Endometrium (tissue), 2 donors: ENCODE measurements around the gene WNT9B.
"Not testable (repeated sequence)": the region's sequence is repeated elsewhere in the genome, so short reads cannot be mapped to it uniquely, and the experiment has no call there.

Experiments used
- FAIRE-seq: peaks from 2 replicates; lab custom pipeline; 2012; peaks lifted over from hg19 to GRCh38; lab: Jason Lieb, UNC
- donor health status: control.
- donor health status: control.

Gene WNT9B

DNA sequence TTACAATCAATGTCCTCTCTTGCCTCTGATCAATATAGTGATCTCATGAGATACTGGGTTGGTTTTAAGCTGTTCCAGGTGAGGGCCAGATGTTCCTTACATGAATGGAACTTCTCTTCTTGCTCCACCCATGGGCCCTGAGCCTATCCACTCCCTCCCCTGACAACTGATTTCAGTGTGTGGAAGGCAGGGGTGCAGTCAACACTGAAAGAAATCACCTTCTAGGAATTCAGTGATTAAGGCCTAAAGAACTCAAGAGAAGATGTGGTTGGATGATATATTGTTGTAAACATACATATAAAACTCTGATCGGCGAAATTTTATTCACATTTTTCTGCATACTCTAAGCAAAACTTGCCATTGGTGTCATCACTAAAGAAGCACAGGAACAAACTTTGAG is 64.8 kb downstream of the WNT9B start:
- FAIRE-seq: no peak

GRCh38 chr17:46916623-46917022 is 65.2 kb downstream of the WNT9B start:
- no peak for FAIRE-seq

- no peak for FAIRE-seq
Observed at GRCh38 chr17:46917041-46917440, 65.7 kb downstream of the WNT9B start.

DNA sequence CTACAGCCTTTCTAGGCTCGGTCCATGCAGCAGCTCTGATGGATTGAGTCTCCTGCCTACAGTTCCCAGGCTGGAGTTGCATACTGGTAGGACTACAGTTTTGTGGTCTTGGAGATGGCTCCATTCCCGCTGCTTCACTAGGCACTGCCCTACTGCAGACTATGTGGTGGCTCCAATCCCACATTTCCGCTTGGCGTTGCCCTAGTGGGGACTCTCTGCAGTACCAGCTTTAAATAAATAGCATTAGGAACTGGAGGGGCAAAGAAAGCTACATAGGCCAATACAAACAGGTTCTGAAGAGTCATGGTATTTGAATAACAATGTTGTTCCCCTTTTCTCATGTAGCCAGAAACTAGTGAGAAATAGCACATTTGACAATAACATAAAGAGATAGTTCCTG is 66.1 kb downstream of the WNT9B start:
- no peak for FAIRE-seq

GRCh38 chr17:46921962-46922361 is 70.6 kb downstream of the WNT9B start:
- not testable (repeated sequence) for FAIRE-seq

- no peak for FAIRE-seq
Observed at GRCh38 chr17:46922487-46922803, 71.1 kb downstream of the WNT9B start.

DNA sequence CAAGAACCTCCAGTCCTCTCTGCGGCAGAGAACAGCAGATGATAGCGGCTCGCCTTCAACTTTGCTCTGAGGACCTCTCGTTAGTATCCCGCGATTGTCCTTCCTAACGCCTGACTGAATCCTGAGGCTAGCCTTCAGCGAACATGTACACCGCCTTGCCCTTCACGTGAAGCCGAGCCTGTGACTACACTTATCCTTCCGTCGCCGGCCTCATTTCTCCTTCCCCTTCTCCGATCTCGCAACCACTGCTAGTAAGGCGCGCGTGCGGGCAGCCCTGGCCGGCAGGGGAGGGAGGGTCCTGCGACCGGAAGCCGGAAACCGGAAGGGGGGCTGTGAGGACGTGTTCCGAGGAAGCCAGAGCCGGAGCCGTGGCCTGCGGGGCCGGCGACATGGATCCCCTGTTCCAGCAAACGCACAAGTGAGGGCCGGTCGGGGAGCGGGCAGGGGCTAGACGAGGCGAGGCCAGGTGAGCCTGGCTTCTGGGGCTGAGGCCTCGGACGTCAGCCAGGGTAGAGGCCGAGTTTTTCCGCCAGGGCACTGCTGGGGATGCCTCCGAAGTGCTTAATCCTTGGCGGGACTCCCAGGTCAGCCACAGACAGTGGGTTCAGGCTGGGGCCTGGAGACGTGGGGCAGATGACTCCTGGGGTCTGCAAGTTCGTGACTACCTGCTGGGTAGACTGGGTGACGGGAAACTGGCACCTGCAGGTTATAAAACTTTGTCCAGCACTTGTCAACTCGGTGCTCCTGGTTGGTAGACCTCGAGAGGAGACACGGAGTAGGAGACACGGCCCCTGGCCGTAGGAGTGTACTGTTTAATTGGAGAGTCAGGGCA is 71.6 kb downstream of the WNT9B start, which contains the start of gene GOSR2:
Gene GOSR2, plus strand, starts transcription at position 357 of the 832 bp plus-strand sequence. Its CDS starts 33 bp downstream, at position 390.
- FAIRE-seq: no peak

DNA sequence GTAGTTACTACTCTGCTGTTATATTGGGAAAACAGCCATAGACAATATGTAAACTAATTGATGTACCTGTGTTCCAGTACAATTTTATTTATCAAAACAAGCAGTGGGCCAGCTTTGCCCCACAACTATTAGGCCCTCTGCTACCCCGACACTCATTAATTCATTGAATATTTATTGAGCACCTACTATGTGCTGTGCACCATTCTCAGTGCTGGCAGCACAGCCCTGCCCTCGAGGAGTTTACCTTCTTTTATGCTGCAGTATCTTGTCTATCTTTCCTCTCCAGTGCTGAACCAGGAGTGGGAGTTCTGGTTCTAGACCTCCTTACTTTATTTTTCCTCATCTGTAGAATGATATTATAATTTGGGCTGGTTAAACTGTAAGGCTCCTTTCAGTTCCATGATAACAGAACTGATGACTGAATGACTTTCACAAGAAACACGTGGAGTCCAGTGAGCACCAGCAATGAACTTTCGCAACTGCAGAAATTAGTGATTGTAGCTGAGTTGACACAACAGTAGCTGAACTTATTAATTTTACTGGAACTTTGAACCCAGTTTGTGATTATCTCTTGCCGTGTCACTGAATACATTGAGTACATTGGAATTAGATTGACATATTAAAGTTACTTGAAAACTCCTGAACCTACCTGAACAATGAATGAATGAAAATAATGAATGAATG is 73.9 kb downstream of the WNT9B start:
- FAIRE-seq: no peak

DNA sequence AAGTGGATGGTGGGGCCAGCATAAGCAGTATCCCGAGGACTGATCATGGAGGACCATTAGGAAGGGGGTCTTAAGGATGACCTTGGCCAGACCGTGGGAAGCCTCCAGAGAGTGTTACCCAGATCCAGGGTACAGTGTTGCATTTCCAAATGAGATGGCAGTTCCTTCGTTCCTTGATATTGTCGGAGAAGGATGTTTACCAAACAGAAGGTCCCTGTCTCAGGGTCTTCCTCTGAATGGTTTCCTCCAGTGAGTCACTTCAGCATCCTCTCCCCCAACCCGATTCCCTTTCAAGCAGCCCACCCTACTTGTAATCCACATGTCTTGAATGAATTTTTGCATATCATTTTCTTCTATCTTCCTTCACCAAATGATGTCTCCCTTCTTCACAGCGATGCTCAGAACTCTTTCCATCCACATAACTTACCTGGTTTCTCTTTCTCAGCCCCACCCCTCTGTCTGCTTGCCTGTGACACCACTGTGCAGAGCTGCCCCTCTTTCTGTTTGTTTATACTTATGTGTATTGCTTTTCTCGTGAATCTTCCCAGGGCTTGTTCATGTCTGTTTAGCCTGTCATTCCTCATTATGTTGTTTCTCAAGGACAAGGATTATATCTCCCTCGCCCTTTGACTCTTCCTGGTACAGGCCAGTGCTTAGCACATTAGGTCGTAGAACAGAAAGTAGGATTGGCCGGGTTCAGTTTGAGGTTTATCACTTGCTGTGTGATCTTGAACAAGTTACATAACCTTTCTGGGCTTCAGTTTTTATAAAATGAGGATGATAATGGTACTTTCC is 77.3 kb downstream of the WNT9B start:
- FAIRE-seq: no peak

DNA sequence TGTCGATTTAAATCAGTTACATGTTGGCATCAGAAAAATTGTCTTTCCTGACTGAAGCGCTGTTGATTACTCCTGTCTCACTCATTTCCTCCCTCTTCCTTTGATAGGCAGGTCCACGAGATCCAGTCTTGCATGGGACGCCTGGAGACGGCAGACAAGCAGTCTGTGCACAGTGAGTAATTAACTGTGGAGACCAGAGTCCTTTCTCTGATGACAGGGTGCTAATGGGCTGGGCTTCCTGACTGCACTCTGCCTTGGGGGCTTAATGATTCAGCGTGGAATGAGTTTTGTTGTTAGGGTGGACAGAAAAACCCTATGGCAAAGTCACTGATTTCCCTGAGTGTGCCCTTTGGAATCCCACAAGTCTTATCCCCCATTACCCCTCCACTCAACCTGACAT is 78.0 kb downstream of the WNT9B start:
- no peak for FAIRE-seq

- FAIRE-seq: no peak
Observed at GRCh38 chr17:46930051-46930450, 78.7 kb downstream of the WNT9B start.

GRCh38 chr17:46931596-46931995 is 80.2 kb downstream of the WNT9B start:
- FAIRE-seq: no peak

- FAIRE-seq: no peak
Observed at GRCh38 chr17:46935658-46936266, 84.4 kb downstream of the WNT9B start.
